Measurements from ENCODE around the gene ACAP2. TPM values are rescaled to one million over a fixed set of nuclear protein-coding genes. Genes with fewer than 3 reads are reported as not detected.
"Not testable (repeated sequence)": the region's sequence is repeated elsewhere in the genome, so short reads cannot be mapped to it uniquely, and the experiment has no call there.

Gene ACAP2
- polyA plus RNA-seq, 1 donor from 2014 or later, result 88.7 TPM

DNA sequence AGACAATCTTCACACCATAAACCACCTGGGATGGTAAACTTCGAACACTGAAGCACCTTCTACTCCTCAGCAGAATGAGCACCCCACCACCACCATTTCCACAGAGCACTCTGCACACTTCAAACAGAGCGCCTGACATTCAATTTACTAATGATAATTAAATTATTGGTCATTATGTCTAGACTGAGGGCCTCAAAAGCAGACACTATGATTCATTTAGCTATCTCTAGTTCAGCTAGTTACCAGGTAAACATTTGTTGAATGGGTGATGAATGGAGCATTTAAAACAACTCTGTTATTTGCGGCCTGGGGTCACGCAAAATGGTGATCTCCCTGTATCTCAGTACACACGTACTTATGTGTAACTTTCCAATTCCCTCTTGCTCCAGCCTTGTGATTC, 40.9 kb downstream of the ACAP2 start:
- no peaks in the 10 kb centered on the region for H4K20me1 ChIP-seq (ENCODE audit: insufficient read depth)
- no peak overlapping the region for H3K4me2 ChIP-seq (ENCODE audit: low read length)
- H3K36me3 ChIP-seq (ENCODE audit: insufficient read depth, low read length), result no peaks in the 10 kb centered on the region
- H3K9me3 ChIP-seq (ENCODE audit: low read length), result no peaks in the 10 kb centered on the region
- no peaks in the 10 kb centered on the region for H3K79me2 ChIP-seq (replicated peaks; ENCODE audit: insufficient read depth, low read length)
- H3K27ac ChIP-seq (ENCODE audit: low read length), result no peak overlapping the region
- no peaks in the 10 kb centered on the region for H3F3A ChIP-seq (ENCODE audit: insufficient read depth, low read length, poor library complexity, severe bottlenecking)
- TF ChIP-seq RAD21 (conservative IDR thresholded peaks at IDR 0.05), result no peak
- no peak for TF ChIP-seq TAF1 (IDR thresholded peaks at IDR 0.05; ENCODE audit: low read depth)
- TF ChIP-seq, protein P1, sequence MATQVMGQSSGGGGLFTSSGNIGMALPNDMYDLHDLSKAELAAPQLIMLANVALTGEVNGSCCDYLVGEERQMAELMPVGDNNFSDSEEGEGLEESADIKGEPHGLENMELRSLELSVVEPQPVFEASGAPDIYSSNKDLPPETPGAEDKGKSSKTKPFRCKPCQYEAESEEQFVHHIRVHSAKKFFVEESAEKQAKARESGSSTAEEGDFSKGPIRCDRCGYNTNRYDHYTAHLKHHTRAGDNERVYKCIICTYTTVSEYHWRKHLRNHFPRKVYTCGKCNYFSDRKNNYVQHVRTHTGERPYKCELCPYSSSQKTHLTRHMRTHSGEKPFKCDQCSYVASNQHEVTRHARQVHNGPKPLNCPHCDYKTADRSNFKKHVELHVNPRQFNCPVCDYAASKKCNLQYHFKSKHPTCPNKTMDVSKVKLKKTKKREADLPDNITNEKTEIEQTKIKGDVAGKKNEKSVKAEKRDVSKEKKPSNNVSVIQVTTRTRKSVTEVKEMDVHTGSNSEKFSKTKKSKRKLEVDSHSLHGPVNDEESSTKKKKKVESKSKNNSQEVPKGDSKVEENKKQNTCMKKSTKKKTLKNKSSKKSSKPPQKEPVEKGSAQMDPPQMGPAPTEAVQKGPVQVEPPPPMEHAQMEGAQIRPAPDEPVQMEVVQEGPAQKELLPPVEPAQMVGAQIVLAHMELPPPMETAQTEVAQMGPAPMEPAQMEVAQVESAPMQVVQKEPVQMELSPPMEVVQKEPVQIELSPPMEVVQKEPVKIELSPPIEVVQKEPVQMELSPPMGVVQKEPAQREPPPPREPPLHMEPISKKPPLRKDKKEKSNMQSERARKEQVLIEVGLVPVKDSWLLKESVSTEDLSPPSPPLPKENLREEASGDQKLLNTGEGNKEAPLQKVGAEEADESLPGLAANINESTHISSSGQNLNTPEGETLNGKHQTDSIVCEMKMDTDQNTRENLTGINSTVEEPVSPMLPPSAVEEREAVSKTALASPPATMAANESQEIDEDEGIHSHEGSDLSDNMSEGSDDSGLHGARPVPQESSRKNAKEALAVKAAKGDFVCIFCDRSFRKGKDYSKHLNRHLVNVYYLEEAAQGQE (IDR thresholded peaks at IDR 0.05; ENCODE audit: borderline replicate concordance), result no peak
- TF ChIP-seq POLR2AphosphoS5 (IDR thresholded peaks at IDR 0.05), result no peak
- no peak for TF ChIP-seq MXI1 (conservative IDR thresholded peaks at IDR 0.05; ENCODE audit: poor library complexity, severe bottlenecking)
- no peak for TF ChIP-seq EP300 (conservative IDR thresholded peaks at IDR 0.05; ENCODE audit: poor library complexity, severe bottlenecking)
- TF ChIP-seq, protein P2, sequence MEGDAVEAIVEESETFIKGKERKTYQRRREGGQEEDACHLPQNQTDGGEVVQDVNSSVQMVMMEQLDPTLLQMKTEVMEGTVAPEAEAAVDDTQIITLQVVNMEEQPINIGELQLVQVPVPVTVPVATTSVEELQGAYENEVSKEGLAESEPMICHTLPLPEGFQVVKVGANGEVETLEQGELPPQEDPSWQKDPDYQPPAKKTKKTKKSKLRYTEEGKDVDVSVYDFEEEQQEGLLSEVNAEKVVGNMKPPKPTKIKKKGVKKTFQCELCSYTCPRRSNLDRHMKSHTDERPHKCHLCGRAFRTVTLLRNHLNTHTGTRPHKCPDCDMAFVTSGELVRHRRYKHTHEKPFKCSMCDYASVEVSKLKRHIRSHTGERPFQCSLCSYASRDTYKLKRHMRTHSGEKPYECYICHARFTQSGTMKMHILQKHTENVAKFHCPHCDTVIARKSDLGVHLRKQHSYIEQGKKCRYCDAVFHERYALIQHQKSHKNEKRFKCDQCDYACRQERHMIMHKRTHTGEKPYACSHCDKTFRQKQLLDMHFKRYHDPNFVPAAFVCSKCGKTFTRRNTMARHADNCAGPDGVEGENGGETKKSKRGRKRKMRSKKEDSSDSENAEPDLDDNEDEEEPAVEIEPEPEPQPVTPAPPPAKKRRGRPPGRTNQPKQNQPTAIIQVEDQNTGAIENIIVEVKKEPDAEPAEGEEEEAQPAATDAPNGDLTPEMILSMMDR (IDR thresholded peaks at IDR 0.05; ENCODE audit: poor library complexity, severe bottlenecking), result no peak
- no peak for TF ChIP-seq SMC3 (conservative IDR thresholded peaks at IDR 0.05; ENCODE audit: poor library complexity)
- no peak for TF ChIP-seq EZH2 (IDR thresholded peaks at IDR 0.05; ENCODE audit: borderline replicate concordance, insufficient read depth, low read length, poor library complexity, severe bottlenecking)
- H3K9ac ChIP-seq (ENCODE audit: low read length), result no peak overlapping the region
- H3K27me3 ChIP-seq (ENCODE audit: insufficient read depth, low read depth, low read length), result no peaks in the 10 kb centered on the region
- no peaks in the 10 kb centered on the region for H3K9me2 ChIP-seq (ENCODE audit: insufficient read depth, low read length)
- no peak overlapping the region for H3K4me3 ChIP-seq (ENCODE audit: low read length)
- no peak overlapping the region for H2AFZ ChIP-seq (ENCODE audit: low read depth, low read length)

DNA sequence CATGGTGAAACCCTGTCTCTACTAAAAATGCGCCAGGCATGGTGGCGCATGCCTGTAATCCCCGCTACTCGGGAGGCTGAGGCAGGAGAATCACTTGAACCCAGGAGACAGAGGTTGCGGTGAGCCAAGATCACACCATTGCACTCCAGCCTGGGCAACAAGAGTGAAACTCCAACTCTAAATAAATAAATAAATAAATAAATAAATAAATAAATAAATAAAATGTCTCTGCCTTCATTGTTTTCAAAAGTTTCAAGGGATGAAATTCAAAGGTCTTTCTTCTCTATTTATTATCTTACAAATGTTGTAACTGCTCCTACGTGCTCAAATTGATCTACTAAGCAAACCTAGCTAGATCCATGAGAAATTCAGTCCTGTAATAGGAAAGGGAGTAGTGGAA, 44.4 kb downstream of the ACAP2 start:
- H3K4me2 ChIP-seq (ENCODE audit: low read length); H3K9ac ChIP-seq (ENCODE audit: low read length); H3F3A ChIP-seq (ENCODE audit: insufficient read depth, low read length, poor library complexity, severe bottlenecking); H3K4me3 ChIP-seq (ENCODE audit: low read length); H3K36me3 ChIP-seq (ENCODE audit: insufficient read depth, low read length); H3K9me3 ChIP-seq (ENCODE audit: low read length); H3K27me3 ChIP-seq (ENCODE audit: insufficient read depth, low read depth, low read length); H3K27ac ChIP-seq (ENCODE audit: low read length); H4K20me1 ChIP-seq (ENCODE audit: insufficient read depth); H3K9me2 ChIP-seq (ENCODE audit: insufficient read depth, low read length); H2AFZ ChIP-seq (ENCODE audit: low read depth, low read length); H3K79me2 ChIP-seq (replicated peaks; ENCODE audit: insufficient read depth, low read length): not testable (repeated sequence)

DNA sequence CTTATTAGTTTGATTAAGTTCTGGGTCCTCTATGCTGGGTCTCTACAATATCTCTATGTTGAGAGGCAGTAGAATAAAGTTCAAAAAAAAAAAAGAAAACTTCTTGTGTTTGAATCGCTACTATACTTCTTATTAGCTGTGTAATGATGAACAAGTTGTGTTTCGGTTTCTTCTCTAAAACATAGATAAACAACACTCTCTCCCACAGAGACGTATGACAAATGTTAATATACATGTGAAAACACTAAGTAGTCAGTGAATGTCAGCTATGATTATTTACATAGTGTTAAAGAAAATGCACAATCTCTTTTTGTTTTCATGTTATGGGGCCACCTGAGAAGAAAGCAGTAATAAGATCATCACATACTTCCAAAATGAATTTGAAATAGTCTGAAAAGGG, 45.3 kb downstream of the ACAP2 start:
- Histone ChIP-seq H3K79me2 (replicated peaks; ENCODE audit: insufficient read depth, low read length) (no peaks in the 10 kb centered on the region), H3F3A (ENCODE audit: insufficient read depth, low read length, poor library complexity, severe bottlenecking) (no peaks in the 10 kb centered on the region), H3K36me3 (ENCODE audit: insufficient read depth, low read length) (no peaks in the 10 kb centered on the region), H3K4me3 (ENCODE audit: low read length) (no peak overlapping the region), H3K9ac (ENCODE audit: low read length) (no peak overlapping the region), H2AFZ (ENCODE audit: low read depth, low read length) (no peak overlapping the region), H4K20me1 (ENCODE audit: insufficient read depth) (no peaks in the 10 kb centered on the region), H3K9me2 (ENCODE audit: insufficient read depth, low read length) (no peaks in the 10 kb centered on the region), H3K27ac (ENCODE audit: low read length) (no peak overlapping the region), H3K4me2 (ENCODE audit: low read length) (no peak overlapping the region), H3K9me3 (ENCODE audit: low read length) (no peaks in the 10 kb centered on the region), H3K27me3 (ENCODE audit: insufficient read depth, low read depth, low read length) (no peaks in the 10 kb centered on the region)
- TF ChIP-seq POLR2AphosphoS5 (IDR thresholded peaks at IDR 0.05) (no peak), SMC3 (conservative IDR thresholded peaks at IDR 0.05; ENCODE audit: poor library complexity) (no peak), TAF1 (IDR thresholded peaks at IDR 0.05; ENCODE audit: low read depth) (no peak), EZH2 (IDR thresholded peaks at IDR 0.05; ENCODE audit: borderline replicate concordance, insufficient read depth, low read length, poor library complexity, severe bottlenecking) (no peak), EP300 (conservative IDR thresholded peaks at IDR 0.05; ENCODE audit: poor library complexity, severe bottlenecking) (no peak), RAD21 (conservative IDR thresholded peaks at IDR 0.05) (no peak), MXI1 (conservative IDR thresholded peaks at IDR 0.05; ENCODE audit: poor library complexity, severe bottlenecking) (no peak)
- TF ChIP-seq, protein P1 (IDR thresholded peaks at IDR 0.05; ENCODE audit: borderline replicate concordance), result no peak
- TF ChIP-seq, protein P2 (IDR thresholded peaks at IDR 0.05; ENCODE audit: poor library complexity, severe bottlenecking), result no peak
